ENCODE data around the gene TRMT2B. TPM values are rescaled to one million over a fixed set of nuclear protein-coding genes. Genes with fewer than 3 reads are reported as not detected.
A peak's percentile ranks its signal among the peaks of the same experiment; 100 is the strongest.

TRMT2B gene
- total and polyA plus RNA-seq, 2 experiments from 2014 or later: 5.4 to 18.6 TPM

DNA sequence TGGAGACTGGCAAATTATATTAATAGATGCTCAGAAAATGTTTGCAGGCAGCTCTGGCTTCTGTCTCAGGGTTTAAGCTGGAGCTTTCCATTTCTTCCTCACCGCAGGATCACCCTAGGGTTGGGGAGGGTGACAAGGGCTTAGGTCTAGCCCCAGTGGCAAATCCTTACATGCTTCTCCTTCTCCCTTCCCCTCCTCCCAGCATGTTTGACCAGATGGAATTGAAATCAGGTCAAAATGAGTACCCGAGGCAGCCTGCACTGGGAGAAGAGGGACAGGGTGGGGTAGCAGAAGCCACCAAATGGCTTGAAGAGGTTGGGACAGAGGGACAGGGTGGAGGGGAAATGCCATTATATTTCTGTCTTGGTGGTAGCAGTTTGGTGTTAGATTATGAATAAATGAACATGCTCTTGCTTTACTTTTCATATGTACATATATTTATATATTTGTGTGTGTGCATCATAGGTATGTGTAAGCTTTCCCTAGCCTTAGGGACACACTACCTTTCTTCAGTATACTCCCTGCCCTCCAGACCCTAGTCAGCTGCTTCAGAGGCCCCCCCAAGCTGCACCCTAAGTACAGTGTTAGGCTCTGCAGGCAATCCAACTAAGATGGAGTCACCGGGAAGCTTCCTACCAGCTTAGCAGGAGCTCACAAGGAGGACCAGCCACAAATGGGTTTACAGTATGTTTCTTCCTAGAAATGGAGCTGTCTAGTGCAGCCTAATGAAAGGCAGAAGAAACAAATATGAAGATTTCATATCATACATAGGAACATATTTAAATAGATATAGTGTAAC lies 28.6 kb upstream of the TRMT2B start:
- Mint-ChIP-seq H3K4me1 (peaks cover 15% of the 10 kb centered on the region), H3K27me3 (ENCODE audit: insufficient read depth, low read depth, poor library complexity) (peaks cover 12% of the 10 kb centered on the region), H3K27ac (no peak overlapping the region), H3K9me3 (no peaks in the 10 kb centered on the region), H3K36me3 (ENCODE audit: low read depth) (no peaks in the 10 kb centered on the region; the same call in 2 of the 3 replicates), H3K4me3 (peak overlapping the region; percentile 91; the same call in 2 of the 3 replicates)
- Histone ChIP-seq H4K20me1 (replicated peaks; ENCODE audit: insufficient read depth) (no peaks in the 10 kb centered on the region), H3K79me2 (replicated peaks; ENCODE audit: insufficient read depth) (no peaks in the 10 kb centered on the region), H2AFZ (no peak overlapping the region), H3K27ac (ENCODE audit: low read depth) (no peak overlapping the region), H3K4me3 (peak overlapping the region; percentile 80), H3K4me2 (peak overlapping the region; percentile 87; the same call in 1 of the 2 replicates), H3K27me3 (ENCODE audit: insufficient read depth) (no peaks in the 10 kb centered on the region), H3K36me3 (ENCODE audit: insufficient read depth) (no peaks in the 10 kb centered on the region), H3K9me2 (ENCODE audit: insufficient read depth) (no peaks in the 10 kb centered on the region), H3K4me1 (ENCODE audit: insufficient read depth) (peaks cover 8% of the 10 kb centered on the region; the same call in 1 of the 2 replicates), H3F3A (replicated peaks; ENCODE audit: low read depth) (no peaks in the 10 kb centered on the region)
- DNase-seq (ENCODE audit: low spot score) (no peak), ATAC-seq (no peak)
- TF ChIP-seq EZH2 (IDR thresholded peaks at IDR 0.05; ENCODE audit: low read depth, unreplicated experiment): no peak
- no peak for TF ChIP-seq STAT1 (IDR thresholded peaks at IDR 0.05; ENCODE audit: unreplicated experiment)
- TF ChIP-seq EZH2phosphoT487 (IDR thresholded peaks at IDR 0.05; ENCODE audit: unreplicated experiment): no peak
- TF ChIP-seq, protein P1, sequence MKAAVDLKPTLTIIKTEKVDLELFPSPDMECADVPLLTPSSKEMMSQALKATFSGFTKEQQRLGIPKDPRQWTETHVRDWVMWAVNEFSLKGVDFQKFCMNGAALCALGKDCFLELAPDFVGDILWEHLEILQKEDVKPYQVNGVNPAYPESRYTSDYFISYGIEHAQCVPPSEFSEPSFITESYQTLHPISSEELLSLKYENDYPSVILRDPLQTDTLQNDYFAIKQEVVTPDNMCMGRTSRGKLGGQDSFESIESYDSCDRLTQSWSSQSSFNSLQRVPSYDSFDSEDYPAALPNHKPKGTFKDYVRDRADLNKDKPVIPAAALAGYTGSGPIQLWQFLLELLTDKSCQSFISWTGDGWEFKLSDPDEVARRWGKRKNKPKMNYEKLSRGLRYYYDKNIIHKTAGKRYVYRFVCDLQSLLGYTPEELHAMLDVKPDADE (IDR thresholded peaks at IDR 0.05): no peak
- TF ChIP-seq, protein P2, sequence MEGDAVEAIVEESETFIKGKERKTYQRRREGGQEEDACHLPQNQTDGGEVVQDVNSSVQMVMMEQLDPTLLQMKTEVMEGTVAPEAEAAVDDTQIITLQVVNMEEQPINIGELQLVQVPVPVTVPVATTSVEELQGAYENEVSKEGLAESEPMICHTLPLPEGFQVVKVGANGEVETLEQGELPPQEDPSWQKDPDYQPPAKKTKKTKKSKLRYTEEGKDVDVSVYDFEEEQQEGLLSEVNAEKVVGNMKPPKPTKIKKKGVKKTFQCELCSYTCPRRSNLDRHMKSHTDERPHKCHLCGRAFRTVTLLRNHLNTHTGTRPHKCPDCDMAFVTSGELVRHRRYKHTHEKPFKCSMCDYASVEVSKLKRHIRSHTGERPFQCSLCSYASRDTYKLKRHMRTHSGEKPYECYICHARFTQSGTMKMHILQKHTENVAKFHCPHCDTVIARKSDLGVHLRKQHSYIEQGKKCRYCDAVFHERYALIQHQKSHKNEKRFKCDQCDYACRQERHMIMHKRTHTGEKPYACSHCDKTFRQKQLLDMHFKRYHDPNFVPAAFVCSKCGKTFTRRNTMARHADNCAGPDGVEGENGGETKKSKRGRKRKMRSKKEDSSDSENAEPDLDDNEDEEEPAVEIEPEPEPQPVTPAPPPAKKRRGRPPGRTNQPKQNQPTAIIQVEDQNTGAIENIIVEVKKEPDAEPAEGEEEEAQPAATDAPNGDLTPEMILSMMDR (conservative IDR thresholded peaks at IDR 0.05; ENCODE audit: low read depth in 2 of 2): no peak
- TF ChIP-seq, protein P3, sequence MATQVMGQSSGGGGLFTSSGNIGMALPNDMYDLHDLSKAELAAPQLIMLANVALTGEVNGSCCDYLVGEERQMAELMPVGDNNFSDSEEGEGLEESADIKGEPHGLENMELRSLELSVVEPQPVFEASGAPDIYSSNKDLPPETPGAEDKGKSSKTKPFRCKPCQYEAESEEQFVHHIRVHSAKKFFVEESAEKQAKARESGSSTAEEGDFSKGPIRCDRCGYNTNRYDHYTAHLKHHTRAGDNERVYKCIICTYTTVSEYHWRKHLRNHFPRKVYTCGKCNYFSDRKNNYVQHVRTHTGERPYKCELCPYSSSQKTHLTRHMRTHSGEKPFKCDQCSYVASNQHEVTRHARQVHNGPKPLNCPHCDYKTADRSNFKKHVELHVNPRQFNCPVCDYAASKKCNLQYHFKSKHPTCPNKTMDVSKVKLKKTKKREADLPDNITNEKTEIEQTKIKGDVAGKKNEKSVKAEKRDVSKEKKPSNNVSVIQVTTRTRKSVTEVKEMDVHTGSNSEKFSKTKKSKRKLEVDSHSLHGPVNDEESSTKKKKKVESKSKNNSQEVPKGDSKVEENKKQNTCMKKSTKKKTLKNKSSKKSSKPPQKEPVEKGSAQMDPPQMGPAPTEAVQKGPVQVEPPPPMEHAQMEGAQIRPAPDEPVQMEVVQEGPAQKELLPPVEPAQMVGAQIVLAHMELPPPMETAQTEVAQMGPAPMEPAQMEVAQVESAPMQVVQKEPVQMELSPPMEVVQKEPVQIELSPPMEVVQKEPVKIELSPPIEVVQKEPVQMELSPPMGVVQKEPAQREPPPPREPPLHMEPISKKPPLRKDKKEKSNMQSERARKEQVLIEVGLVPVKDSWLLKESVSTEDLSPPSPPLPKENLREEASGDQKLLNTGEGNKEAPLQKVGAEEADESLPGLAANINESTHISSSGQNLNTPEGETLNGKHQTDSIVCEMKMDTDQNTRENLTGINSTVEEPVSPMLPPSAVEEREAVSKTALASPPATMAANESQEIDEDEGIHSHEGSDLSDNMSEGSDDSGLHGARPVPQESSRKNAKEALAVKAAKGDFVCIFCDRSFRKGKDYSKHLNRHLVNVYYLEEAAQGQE (IDR thresholded peaks at IDR 0.05; ENCODE audit: unreplicated experiment): no peak
- TF ChIP-seq POLR2AphosphoS5 (IDR thresholded peaks at IDR 0.05; ENCODE audit: low read depth): no peak
- no peak for TF ChIP-seq NANOG (IDR thresholded peaks at IDR 0.05; ENCODE audit: borderline replicate concordance)
- no peak for TF ChIP-seq ZNF331 (CRISPR knock-in tag; IDR thresholded peaks at IDR 0.05; ENCODE audit: low read depth)
- no peak for TF ChIP-seq JUNB (IDR thresholded peaks at IDR 0.05; ENCODE audit: unreplicated experiment)
- TF ChIP-seq, protein P4, sequence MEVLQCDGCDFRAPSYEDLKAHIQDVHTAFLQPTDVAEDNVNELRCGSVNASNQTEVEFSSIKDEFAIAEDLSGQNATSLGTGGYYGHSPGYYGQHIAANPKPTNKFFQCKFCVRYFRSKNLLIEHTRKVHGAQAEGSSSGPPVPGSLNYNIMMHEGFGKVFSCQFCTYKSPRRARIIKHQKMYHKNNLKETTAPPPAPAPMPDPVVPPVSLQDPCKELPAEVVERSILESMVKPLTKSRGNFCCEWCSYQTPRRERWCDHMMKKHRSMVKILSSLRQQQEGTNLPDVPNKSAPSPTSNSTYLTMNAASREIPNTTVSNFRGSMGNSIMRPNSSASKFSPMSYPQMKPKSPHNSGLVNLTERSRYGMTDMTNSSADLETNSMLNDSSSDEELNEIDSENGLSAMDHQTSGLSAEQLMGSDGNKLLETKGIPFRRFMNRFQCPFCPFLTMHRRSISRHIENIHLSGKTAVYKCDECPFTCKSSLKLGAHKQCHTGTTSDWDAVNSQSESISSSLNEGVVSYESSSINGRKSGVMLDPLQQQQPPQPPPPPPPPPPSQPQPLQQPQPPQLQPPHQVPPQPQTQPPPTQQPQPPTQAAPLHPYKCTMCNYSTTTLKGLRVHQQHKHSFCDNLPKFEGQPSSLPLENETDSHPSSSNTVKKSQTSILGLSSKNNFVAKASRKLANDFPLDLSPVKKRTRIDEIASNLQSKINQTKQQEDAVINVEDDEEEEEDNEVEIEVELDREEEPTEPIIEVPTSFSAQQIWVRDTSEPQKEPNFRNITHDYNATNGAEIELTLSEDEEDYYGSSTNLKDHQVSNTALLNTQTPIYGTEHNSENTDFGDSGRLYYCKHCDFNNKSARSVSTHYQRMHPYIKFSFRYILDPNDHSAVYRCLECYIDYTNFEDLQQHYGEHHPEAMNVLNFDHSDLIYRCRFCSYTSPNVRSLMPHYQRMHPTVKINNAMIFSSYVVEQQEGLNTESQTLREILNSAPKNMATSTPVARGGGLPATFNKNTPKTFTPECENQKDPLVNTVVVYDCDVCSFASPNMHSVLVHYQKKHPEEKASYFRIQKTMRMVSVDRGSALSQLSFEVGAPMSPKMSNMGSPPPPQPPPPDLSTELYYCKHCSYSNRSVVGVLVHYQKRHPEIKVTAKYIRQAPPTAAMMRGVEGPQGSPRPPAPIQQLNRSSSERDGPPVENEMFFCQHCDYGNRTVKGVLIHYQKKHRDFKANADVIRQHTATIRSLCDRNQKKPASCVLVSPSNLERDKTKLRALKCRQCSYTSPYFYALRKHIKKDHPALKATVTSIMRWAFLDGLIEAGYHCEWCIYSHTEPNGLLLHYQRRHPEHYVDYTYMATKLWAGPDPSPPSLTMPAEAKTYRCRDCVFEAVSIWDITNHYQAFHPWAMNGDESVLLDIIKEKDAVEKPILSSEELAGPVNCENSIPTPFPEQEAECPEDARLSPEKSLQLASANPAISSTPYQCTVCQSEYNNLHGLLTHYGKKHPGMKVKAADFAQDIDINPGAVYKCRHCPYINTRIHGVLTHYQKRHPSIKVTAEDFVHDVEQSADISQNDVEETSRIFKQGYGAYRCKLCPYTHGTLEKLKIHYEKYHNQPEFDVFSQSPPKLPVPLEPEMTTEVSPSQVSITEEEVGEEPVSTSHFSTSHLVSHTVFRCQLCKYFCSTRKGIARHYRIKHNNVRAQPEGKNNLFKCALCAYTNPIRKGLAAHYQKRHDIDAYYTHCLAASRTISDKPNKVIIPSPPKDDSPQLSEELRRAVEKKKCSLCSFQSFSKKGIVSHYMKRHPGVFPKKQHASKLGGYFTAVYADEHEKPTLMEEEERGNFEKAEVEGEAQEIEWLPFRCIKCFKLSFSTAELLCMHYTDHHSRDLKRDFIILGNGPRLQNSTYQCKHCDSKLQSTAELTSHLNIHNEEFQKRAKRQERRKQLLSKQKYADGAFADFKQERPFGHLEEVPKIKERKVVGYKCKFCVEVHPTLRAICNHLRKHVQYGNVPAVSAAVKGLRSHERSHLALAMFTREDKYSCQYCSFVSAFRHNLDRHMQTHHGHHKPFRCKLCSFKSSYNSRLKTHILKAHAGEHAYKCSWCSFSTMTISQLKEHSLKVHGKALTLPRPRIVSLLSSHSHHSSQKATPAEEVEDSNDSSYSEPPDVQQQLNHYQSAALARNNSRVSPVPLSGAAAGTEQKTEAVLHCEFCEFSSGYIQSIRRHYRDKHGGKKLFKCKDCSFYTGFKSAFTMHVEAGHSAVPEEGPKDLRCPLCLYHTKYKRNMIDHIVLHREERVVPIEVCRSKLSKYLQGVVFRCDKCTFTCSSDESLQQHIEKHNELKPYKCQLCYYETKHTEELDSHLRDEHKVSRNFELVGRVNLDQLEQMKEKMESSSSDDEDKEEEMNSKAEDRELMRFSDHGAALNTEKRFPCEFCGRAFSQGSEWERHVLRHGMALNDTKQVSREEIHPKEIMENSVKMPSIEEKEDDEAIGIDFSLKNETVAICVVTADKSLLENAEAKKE (CRISPR knock-in tag; IDR thresholded peaks at IDR 0.05): no peak
- TF ChIP-seq CREB1 (CRISPR knock-in tag; IDR thresholded peaks at IDR 0.05; ENCODE audit: low read depth): no peak
